ENCODE measurements around the gene SSX7. TPM values are rescaled to one million over a fixed set of nuclear protein-coding genes. Genes with fewer than 3 reads are reported as not detected.

SSX7 gene
- total and polyA plus RNA-seq, 2 of the 13 experiments (the other 11 are each of a cell fraction or from before 2014, with no cell fraction given): not detected

Small RNA genes lying within 50 kb of the gene (small RNA-seq; reads per million reads assigned to genes)
- gene AL450023.3 (ENCODE audit: insufficient read depth in 2 of 3, insufficient read length in 3 of 3, low read depth in 2 of 3, low replicate concordance in 1 of 3) (0 reads per million in 3 experiments), gene RNA5SP504 (ENCODE audit: insufficient read depth in 2 of 3, insufficient read length in 3 of 3, low read depth in 2 of 3, low replicate concordance in 1 of 3) (0 reads per million in 3 experiments)

Other genes starting within 250 kb of the SSX7 start
- not detected in 2 replicates for gene XAGE1A, start 159.1 kb downstream of the SSX7 start, total RNA-seq (2016; rRNA removed; fragmentation: Illumina TruSeq; extraction: Trizol)
- not detected in 2 replicates for gene XAGE1A, start 159.1 kb downstream of the SSX7 start, polyA plus RNA-seq (2011; rRNA removed)
- not detected in 2 replicates for gene XAGE1B, start 137.8 kb downstream of the SSX7 start, total RNA-seq (2016; rRNA removed; fragmentation: Illumina TruSeq; extraction: Trizol)
- gene XAGE1B, start 137.8 kb downstream of the SSX7 start, polyA plus RNA-seq (2011; rRNA removed): not detected in 2 replicates
- gene SSX2, start 52.3 kb upstream of the SSX7 start, total RNA-seq (2016; rRNA removed; fragmentation: Illumina TruSeq; extraction: Trizol): not detected in 2 replicates
- not detected in 2 replicates for gene SSX2, start 52.3 kb upstream of the SSX7 start, polyA plus RNA-seq (2011; rRNA removed)
- gene SSX2B, start 96.4 kb upstream of the SSX7 start, total RNA-seq (2016; rRNA removed; fragmentation: Illumina TruSeq; extraction: Trizol): not detected in 2 replicates
- gene SSX2B, start 96.4 kb upstream of the SSX7 start, polyA plus RNA-seq (2011; rRNA removed): not detected in 2 replicates
- not detected in 2 replicates for gene SPANXN5, start 142.5 kb upstream of the SSX7 start, total RNA-seq (2016; rRNA removed; fragmentation: Illumina TruSeq; extraction: Trizol)
- not detected in 2 replicates for gene SPANXN5, start 142.5 kb upstream of the SSX7 start, polyA plus RNA-seq (2011; rRNA removed)
- not detected in 2 replicates for gene XAGE5, start 156.4 kb upstream of the SSX7 start, total RNA-seq (2016; rRNA removed; fragmentation: Illumina TruSeq; extraction: Trizol)
- gene XAGE5, start 156.4 kb upstream of the SSX7 start, polyA plus RNA-seq (2011; rRNA removed): not detected in 2 replicates
- not detected in 2 replicates for gene XAGE3, start 213.2 kb upstream of the SSX7 start, total RNA-seq (2016; rRNA removed; fragmentation: Illumina TruSeq; extraction: Trizol)
- gene XAGE3, start 213.2 kb upstream of the SSX7 start, polyA plus RNA-seq (2011; rRNA removed): not detected in 2 replicates
- 6.3 and 7.8 TPM in 2 replicates for gene FAM156B, start 242.4 kb upstream of the SSX7 start, total RNA-seq (2016; rRNA removed; fragmentation: Illumina TruSeq; extraction: Trizol)
- gene FAM156B, start 242.4 kb upstream of the SSX7 start, polyA plus RNA-seq (2011; rRNA removed): 82.1 and 85.9 TPM in 2 replicates